Naive thymus-derived CD4-positive, alpha-beta T cell (primary cell): ENCODE measurements around the gene ABHD11. TPM values are rescaled to one million over a fixed set of nuclear protein-coding genes. Genes with fewer than 3 reads are reported as not detected.
A peak's percentile ranks its signal among the peaks of the same experiment; 100 is the strongest.

Experiments used
- ATAC-seq: fragments of 150-1000 bp; cut with Tn5 transposase; 2 replicates; pipeline ENCODE4 v1.10.0; 2021; ENCODE audit warnings: mild to moderate bottlenecking, moderate library complexity
- CTCF ChIA-PET: fragments of 350-600 bp; sonication (Branson Sonifier 250); formaldehyde crosslinking; loops from one replicate; lab custom pipeline; 2021; ENCODE audit warnings: antibody characterized with exemption; lab: Charles Lee
- POLR2A ChIA-PET: fragments of 350-600 bp; sonication (Branson Sonifier 250); formaldehyde crosslinking; loops from one replicate; lab custom pipeline; 2021; ENCODE audit warnings: antibody characterized with exemption, inconsistent platforms; lab: Charles Lee
- DNase-seq, 9 donors: peaks; one replicate each; pipeline versions ENCODE4 v3.0.0 to v3.0.0-alpha.2; 2020 to 2022; ENCODE audit warnings: mixed read lengths in 1 of 9
- H3K27ac ChIP-seq: one replicate; pipeline ENCODE4 v1.7.0; 2013; ENCODE audit warnings: mild to moderate bottlenecking, low read depth, low read length, moderate library complexity
- H3K27me3 ChIP-seq, 2 donors: one replicate each; pipeline ENCODE4 v1.7.0; 2013; ENCODE audit warnings: low read length in 2 of 2, mild to moderate bottlenecking in 2 of 2, moderate library complexity in 2 of 2; ENCODE audit not compliant: control insufficient read depth in 2 of 2, insufficient read depth in 2 of 2
- H3K36me3 ChIP-seq, 3 experiments: 1 replicate in 2 of 3; 2 replicates in 1 of 3; pipeline ENCODE4 v1.7.0; 2013; ENCODE audit warnings: low read length in 3 of 3, mild to moderate bottlenecking in 3 of 3, moderate library complexity in 1 of 3; ENCODE audit not compliant: insufficient read depth in 3 of 3, control insufficient read depth in 2 of 3
- H3K4me1 ChIP-seq, 2 donors: one replicate each; pipeline ENCODE4 v1.7.0; 2013; ENCODE audit warnings: low read length in 2 of 2, mild to moderate bottlenecking in 2 of 2, moderate library complexity in 1 of 2; ENCODE audit not compliant: control insufficient read depth in 2 of 2, insufficient read depth in 2 of 2
- H3K4me3 ChIP-seq: 2 replicates; pipeline ENCODE4 v1.7.0; 2013; ENCODE audit warnings: mild to moderate bottlenecking, low read length
- H3K9me3 ChIP-seq, 3 experiments: 1 replicate in 2 of 3; 2 replicates in 1 of 3; pipeline ENCODE4 v1.7.0; 2013; ENCODE audit warnings: low read length in 3 of 3; ENCODE audit not compliant: control insufficient read depth in 2 of 3
- H3K27ac Mint-ChIP-seq, 9 donors: one replicate each; pipeline ENCODE4 v1.8.0; 2020 to 2022; ENCODE audit warnings: mixed read lengths in 9 of 9, mild to moderate bottlenecking in 8 of 9, moderate library complexity in 5 of 9, inconsistent platforms in 2 of 9
- H3K27me3 Mint-ChIP-seq, 5 donors: one replicate each; pipeline ENCODE4 v1.8.0; 2021 to 2022; ENCODE audit warnings: mixed read lengths in 5 of 5, mild to moderate bottlenecking in 1 of 5
- H3K36me3 Mint-ChIP-seq, 5 donors: one replicate each; pipeline ENCODE4 v1.8.0; 2020 to 2022; ENCODE audit warnings: mixed read lengths in 5 of 5, mild to moderate bottlenecking in 3 of 5, inconsistent platforms in 1 of 5
- H3K4me1 Mint-ChIP-seq, 7 donors: one replicate each; pipeline ENCODE4 v1.8.0; 2020 to 2022; ENCODE audit warnings: mixed read lengths in 7 of 7, mild to moderate bottlenecking in 3 of 7, inconsistent platforms in 1 of 7
- H3K4me3 Mint-ChIP-seq, 10 donors: one replicate each; pipeline ENCODE4 v1.8.0; 2020 to 2022; ENCODE audit warnings: mild to moderate bottlenecking in 10 of 10, mixed read lengths in 10 of 10, moderate library complexity in 6 of 10, inconsistent platforms in 2 of 10
- H3K9me3 Mint-ChIP-seq, 11 donors: one replicate each; pipeline ENCODE4 v1.8.0; 2020 to 2022; ENCODE audit warnings: mixed read lengths in 11 of 11, mild to moderate bottlenecking in 4 of 11, inconsistent platforms in 1 of 11, moderate library complexity in 1 of 11
- intact Hi-C, 2 donors: fragments of 100-400 bp; cut with micrococcal nuclease; formaldehyde crosslinking; loops; one replicate each; pipeline ENCODE4 v1.15.1; 2023
- polyA plus RNA-seq, 2 donors: library from polyadenylated mRNA; unstranded; fragments of 300-500 nt; fragmentation: Illumina TruSeq; gene quantifications; one replicate each; pipeline ENCODE4 v1.2.3, GENCODE V29; 2021
- total RNA-seq, 6 experiments: library from RNA in 5 of 6; stranded (reverse) in 5 of 6; gene quantifications; 1 replicate in 5 of 6; 2 replicates in 1 of 6; pipeline ENCODE4 v1.2.3 and lab custom pipeline; 2021 to 2026

The ABHD11 gene
- total and polyA plus RNA-seq, 7 experiments from 2014 or later, result 10.2 to 22.7 (median 15.9) TPM

DNA sequence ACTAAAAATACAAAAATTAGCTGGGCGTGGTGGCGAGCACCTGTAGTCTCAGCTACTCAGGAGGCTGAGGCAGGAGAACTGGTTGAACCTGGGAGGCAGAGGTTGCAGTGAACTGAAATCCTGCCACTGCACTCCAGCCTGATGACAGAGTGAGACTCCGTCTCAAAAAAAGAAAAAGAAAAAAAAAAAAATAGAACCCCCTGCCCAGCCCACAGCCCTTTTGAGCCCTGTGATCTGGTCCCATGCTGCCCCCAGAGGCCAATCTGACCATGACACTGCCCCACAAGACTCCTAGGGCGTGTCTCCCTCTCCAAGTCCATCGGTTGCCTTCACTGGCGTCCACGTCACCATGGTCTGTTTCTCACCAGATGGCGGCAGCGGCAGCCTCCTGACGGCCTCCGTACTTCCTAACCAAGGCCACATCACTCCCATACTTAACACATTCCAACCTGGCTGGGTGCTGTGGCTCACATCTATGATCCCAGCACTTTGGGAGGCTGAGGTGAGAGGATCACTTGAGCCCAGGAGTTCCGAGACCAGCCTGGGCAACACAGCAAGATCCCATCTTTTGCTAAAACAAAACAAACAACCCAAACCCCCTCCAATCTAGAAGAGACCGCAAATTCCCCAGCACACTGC lies 37.1 kb downstream of the ABHD11 start:
- Mint-ChIP-seq H3K9me3 (peaks cover 0 to 1% (median 0%) of the 10 kb centered on the region in 11 donors), H3K36me3 (peaks cover 0 to 25% (median 10%) of the 10 kb centered on the region in 5 donors), H3K4me1 (peaks cover 0 to 7% (median 2%) of the 10 kb centered on the region in 7 donors), H3K27ac (peak overlapping the region in 1 of 9 donors; percentile 52), H3K4me3 (peak overlapping the region in 1 of 10 donors; percentile 2), H3K27me3 (no peaks in the 10 kb centered on the region)
- peak; percentile 57 for ATAC-seq
- H3K4me1 ChIP-seq, result no peaks in the 10 kb centered on the region
- H3K4me3 ChIP-seq, result no peak overlapping the region
- ChIA-PET POLR2A (no interaction called here), CTCF (no interaction called here)
- intact Hi-C loops, result no loop called here
- no peak overlapping the region for H3K27ac ChIP-seq
- no peak for DNase-seq
- no peaks in the 10 kb centered on the region for H3K9me3 ChIP-seq
- no peaks in the 10 kb centered on the region for H3K27me3 ChIP-seq
- peaks cover 0 to 33% (median 11%) of the 10 kb centered on the region in 3 experiments for H3K36me3 ChIP-seq

GRCh38 chr7:73700581-73701134 lies 37.9 kb downstream of the ABHD11 start:
- no peak overlapping the region for H3K4me3 Mint-ChIP-seq
- H3K36me3 ChIP-seq, result peaks cover 6 to 41% (median 19%) of the 10 kb centered on the region in 3 experiments
- DNase-seq (no peak), ATAC-seq (peak; percentile 6)
- no peak overlapping the region for H3K27ac Mint-ChIP-seq
- intact Hi-C loops, result no loop called here
- H3K9me3 Mint-ChIP-seq, result peaks cover 0 to 1% (median 0%) of the 10 kb centered on the region in 11 donors
- POLR2A ChIA-PET, result no interaction called here
- H3K4me3 ChIP-seq, result no peak overlapping the region
- H3K36me3 Mint-ChIP-seq, result peaks cover 3 to 32% (median 11%) of the 10 kb centered on the region in 5 donors
- H3K9me3 ChIP-seq, result no peaks in the 10 kb centered on the region
- H3K27me3 ChIP-seq, result no peaks in the 10 kb centered on the region
- CTCF ChIA-PET, result no interaction called here
- no peak overlapping the region for H3K27ac ChIP-seq
- H3K4me1 Mint-ChIP-seq, result peaks cover 0 to 7% (median 0%) of the 10 kb centered on the region in 7 donors
- no peaks in the 10 kb centered on the region for H3K27me3 Mint-ChIP-seq
- H3K4me1 ChIP-seq, result no peaks in the 10 kb centered on the region

DNA sequence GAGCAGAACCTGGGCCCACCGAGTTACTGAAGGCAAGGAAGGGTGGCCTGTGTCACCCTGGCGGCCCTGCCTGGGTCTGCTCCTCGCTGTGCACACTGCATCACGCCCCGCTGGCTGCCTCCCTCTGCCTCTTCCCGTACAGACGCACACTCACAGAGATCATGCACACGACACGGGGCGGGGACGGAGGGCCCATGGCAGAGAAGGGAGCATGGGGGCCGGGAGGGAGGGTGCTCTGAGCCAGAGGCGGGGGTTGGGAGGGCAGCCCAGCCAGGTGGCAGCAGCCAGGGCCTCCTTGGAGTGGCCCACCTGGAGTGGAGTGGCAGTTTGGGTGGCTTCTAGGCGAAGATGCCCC lies 38.6 kb downstream of the ABHD11 start:
- H3K36me3 ChIP-seq, result peaks cover 6 to 47% (median 22%) of the 10 kb centered on the region in 3 experiments
- CTCF ChIA-PET, result no interaction called here
- no peaks in the 10 kb centered on the region for H3K4me1 ChIP-seq
- no peak overlapping the region for H3K27ac ChIP-seq
- H3K27me3 ChIP-seq, result no peaks in the 10 kb centered on the region
- peaks cover 0 to 8% (median 0%) of the 10 kb centered on the region in 7 donors for H3K4me1 Mint-ChIP-seq
- H3K27me3 Mint-ChIP-seq, result no peaks in the 10 kb centered on the region
- H3K27ac Mint-ChIP-seq, result no peak overlapping the region
- no peak overlapping the region for H3K4me3 ChIP-seq
- intact Hi-C loops, result no loop called here
- DNase-seq (no peak), ATAC-seq (peak; percentile 7)
- H3K9me3 Mint-ChIP-seq, result peaks cover 0 to 2% (median 0%) of the 10 kb centered on the region in 11 donors
- peaks cover 4 to 36% (median 11%) of the 10 kb centered on the region in 5 donors for H3K36me3 Mint-ChIP-seq
- no peak overlapping the region for H3K4me3 Mint-ChIP-seq
- H3K9me3 ChIP-seq, result no peaks in the 10 kb centered on the region
- POLR2A ChIA-PET, result no interaction called here

DNA sequence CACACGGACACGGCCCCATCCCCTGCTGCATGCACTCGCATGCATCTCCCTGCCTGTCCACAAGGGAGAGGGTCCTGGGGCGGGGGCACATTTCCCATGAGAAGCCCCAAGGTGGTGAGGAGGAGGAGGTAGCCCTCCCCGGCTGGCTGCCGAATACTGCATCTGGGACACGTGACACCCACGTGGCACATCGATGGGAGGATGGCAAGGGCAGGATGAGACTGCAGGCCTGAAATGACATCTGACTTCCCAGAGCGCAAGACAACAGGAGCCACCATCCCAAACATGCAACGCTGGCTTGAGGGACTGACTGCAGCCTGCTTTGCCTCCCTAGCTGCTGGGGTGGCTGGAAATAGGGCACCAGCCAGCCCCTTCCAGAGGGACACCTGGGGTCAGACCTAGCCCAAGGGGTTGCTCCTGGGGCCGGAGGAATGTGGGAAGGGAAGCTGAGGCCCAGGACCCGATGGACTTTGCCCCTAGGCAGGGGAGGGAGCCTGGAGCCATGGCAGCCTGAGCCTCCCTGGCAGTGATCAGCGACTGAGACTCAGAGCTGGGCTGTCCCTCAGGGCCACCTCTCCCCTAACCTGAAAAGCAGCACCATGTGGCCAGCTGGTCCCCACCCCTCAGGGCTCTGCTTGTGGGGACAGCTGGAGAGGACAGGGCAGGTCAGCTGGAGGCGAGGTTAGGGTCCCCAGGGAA lies 39.1 kb downstream of the ABHD11 start:
- peaks cover 0 to 2% (median 0%) of the 10 kb centered on the region in 11 donors for H3K9me3 Mint-ChIP-seq
- no peaks in the 10 kb centered on the region for H3K27me3 Mint-ChIP-seq
- Histone ChIP-seq H3K4me3 (no peak overlapping the region), H3K9me3 (no peaks in the 10 kb centered on the region), H3K36me3 (peaks cover 6 to 52% (median 22%) of the 10 kb centered on the region in 3 experiments), H3K27me3 (no peaks in the 10 kb centered on the region), H3K4me1 (no peaks in the 10 kb centered on the region), H3K27ac (no peak overlapping the region)
- intact Hi-C loops, result no loop called here
- no peak overlapping the region for H3K27ac Mint-ChIP-seq
- peaks cover 0 to 8% (median 2%) of the 10 kb centered on the region in 7 donors for H3K4me1 Mint-ChIP-seq
- ATAC-seq, result no peak
- POLR2A ChIA-PET, result no interaction called here
- CTCF ChIA-PET, result interaction anchor here (1.7 kb wide), 1 partner anchor 26 kb away, joined by 5 read pairs; no protein-coding TSS in a partner anchor
- H3K36me3 Mint-ChIP-seq, result peaks cover 8 to 40% (median 15%) of the 10 kb centered on the region in 5 donors
- H3K4me3 Mint-ChIP-seq, result no peak overlapping the region
- no peak for DNase-seq

- Histone ChIP-seq H3K4me1 (no peaks in the 10 kb centered on the region), H3K27me3 (no peaks in the 10 kb centered on the region), H3K27ac (no peak overlapping the region), H3K36me3 (peaks cover 6 to 64% (median 22%) of the 10 kb centered on the region in 3 experiments), H3K4me3 (no peak overlapping the region), H3K9me3 (no peaks in the 10 kb centered on the region)
- ATAC-seq, result no peak
- Mint-ChIP-seq H3K9me3 (peaks cover 0 to 2% (median 0%) of the 10 kb centered on the region in 11 donors), H3K36me3 (peaks cover 12 to 44% (median 18%) of the 10 kb centered on the region in 5 donors), H3K4me1 (peaks cover 0 to 8% (median 6%) of the 10 kb centered on the region in 7 donors), H3K27me3 (no peaks in the 10 kb centered on the region), H3K4me3 (no peak overlapping the region), H3K27ac (peak overlapping the region in 1 of 9 donors; percentile 38)
- no peak for DNase-seq
- POLR2A ChIA-PET, result no interaction called here
- intact Hi-C loops, result no loop called here
- CTCF ChIA-PET, result interaction anchor here (1.0 to 1.7 kb wide), 2 partner anchors 12 to 27 kb away, joined by 4 to 5 read pairs; no protein-coding TSS in a partner anchor
Observed at GRCh38 chr7:73698410-73698809, 40.2 kb downstream of the ABHD11 start.

GRCh38 chr7:73696372-73696771 lies 42.2 kb downstream of the ABHD11 start:
- Mint-ChIP-seq H3K27me3 (no peaks in the 10 kb centered on the region), H3K9me3 (peaks cover 0 to 2% (median 0%) of the 10 kb centered on the region in 11 donors), H3K36me3 (peaks cover 18 to 55% (median 27%) of the 10 kb centered on the region in 5 donors), H3K4me1 (peaks cover 0 to 8% (median 0%) of the 10 kb centered on the region in 7 donors), H3K27ac (no peak overlapping the region), H3K4me3 (no peak overlapping the region)
- DNase-seq, result no peak
- ChIA-PET CTCF (interaction anchor here (1.1 kb wide), 1 partner anchor 30 kb away, joined by 3 read pairs; no protein-coding TSS in a partner anchor), POLR2A (no interaction called here)
- H3K4me1 ChIP-seq, result no peaks in the 10 kb centered on the region
- intact Hi-C loops, result no loop called here
- ATAC-seq, result no peak
- H3K9me3 ChIP-seq, result no peaks in the 10 kb centered on the region
- H3K27me3 ChIP-seq, result no peaks in the 10 kb centered on the region
- no peak overlapping the region for H3K4me3 ChIP-seq
- H3K36me3 ChIP-seq, result peaks cover 10 to 84% (median 22%) of the 10 kb centered on the region in 3 experiments
- H3K27ac ChIP-seq, result no peak overlapping the region
